GM15510 (cell line): ENCODE results near the gene PARVG.

Experiments used
- POLR2A ChIP-seq: IDR thresholded peaks from 3 replicates; pipeline ENCODE4 v1.6.1; 2011; ENCODE audit warnings: borderline replicate concordance; ENCODE audit not compliant: insufficient read length; ENCODE audit errors: extremely low read depth

The PARVG gene

DNA sequence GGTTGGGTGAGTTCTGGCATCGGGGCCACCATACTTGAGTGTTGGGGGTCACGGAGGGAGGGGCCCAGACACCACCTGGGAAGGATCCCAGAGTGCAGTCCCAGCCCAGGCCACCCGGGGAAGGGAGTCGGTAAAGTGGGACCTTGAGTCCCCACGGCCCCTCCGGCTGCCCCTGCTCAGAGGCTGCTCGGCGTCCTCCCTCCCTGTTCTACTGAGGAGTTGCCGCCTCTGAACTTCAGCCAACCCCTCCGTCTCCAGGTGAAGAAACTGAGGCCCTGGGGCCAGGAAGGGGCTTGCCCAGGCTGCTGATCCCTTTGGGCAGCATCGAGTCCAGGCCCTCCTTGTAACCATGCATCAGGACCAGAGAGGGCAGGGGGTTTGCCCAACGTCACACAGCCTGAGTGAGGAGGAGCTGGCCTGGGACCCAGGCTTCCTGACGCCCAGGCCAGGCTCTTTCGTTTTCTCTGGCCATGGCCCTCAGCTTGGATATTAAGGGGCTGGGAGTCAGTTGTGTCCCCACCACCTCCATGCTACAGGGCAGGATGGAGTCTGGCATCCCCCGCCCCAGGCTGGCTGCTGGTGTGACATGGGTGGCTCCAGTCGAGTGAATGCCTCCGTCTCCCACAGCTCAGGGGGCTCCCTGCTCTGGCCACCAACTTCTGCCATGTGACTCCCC, 1.3 kb downstream of the PARVG start:
- TF ChIP-seq POLR2A, result no peak

- peak; percentile 58 for TF ChIP-seq POLR2A
Observed at GRCh38 chr22:44182588-44183286, 2.0 kb downstream of the PARVG start.

DNA sequence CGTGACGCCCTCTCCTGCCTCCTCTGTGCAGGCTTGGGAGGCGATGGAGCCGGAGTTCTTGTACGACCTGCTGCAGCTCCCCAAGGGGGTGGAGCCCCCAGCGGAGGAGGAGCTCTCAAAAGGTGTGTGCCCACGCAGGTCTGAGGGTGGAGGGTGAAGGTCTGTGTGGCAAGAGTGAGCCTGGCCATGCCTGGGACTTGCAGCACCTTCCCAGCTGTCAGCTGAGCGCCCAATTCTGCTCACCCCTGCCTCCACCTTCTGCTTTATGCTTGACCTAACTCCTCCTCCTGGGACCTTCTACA, 2.5 kb downstream of the PARVG start:
- TF ChIP-seq POLR2A, result no peak

DNA sequence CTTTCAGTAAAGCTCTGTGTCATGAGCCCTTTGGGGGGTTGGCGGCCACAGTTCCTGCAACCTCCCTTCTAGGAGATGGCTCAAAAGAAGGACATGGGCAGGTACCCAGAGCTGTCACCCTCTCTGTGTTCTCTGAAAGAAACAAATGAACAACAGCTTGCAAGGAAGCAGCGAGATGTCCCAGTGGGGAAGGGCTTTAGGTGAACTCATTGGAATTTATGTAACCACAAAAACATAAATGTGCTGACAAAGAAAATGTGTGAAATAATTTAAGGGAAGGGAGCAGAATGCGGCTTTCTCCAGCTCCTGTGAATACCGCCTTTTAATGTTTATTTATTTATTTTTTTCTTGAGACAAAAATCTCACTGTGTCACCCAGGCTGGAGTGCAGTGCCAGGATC, 3.3 kb downstream of the PARVG start:
- no peak for TF ChIP-seq POLR2A

DNA sequence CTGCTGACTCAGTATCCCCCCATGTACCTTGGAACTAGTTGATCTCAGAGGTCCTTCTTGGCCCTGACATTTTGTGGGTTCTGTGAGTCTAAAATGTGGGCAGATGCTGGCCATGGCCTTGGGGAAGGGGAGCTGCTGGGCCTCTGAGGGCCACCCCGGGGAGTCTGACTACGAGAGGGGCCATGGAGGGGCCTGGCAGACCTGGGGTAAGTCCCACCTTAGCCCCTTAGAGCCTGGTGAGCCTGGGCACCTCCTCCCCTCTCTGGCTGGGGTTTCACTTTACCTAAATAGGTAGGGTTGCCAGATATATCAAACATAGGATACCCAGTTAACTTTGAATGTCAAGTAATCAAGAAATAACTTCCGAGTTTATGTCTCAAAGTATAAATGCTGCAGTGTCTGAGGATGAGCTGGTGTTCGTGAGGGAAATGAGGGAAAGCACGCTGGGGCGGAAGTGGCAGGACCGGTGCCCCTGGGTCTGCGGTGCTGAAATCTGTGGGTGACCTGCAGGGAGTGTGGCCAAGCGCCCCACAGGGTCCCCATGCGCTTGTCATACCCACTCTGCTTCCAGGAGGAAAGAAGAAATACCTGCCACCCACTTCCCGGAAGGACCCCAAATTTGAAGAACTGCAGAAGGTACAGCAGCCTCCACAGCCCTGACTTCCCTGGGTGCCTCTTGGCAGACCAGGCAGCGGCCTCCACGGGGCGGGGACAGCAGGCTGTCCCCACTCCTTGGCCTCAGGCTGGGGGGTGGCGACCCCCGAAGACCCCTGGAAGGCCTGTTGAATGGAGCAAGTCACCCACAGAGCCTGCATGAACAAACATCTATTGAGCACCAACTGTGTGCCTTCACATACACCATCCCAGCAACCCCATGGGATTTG, 4.8 kb downstream of the PARVG start:
- TF ChIP-seq POLR2A, result no peak

DNA sequence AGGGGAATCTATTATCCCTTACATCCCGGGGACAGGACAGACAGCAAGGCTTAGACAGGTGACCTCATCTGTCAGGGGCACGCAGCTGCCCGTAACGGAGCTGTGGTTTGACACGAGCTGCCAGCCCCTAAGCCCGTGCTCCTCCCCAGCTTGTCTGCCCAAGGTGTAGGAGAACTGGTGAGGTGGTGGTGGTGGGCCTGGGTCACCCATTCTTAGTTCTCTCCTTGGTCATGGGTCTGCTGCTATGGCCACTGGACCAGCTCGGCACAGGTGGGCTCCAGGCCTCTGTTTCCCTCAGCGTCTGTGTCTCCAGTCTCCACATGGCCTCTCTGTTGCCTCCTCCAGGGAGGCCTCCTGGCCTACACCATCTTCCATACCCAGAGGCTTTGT, 5.4 kb downstream of the PARVG start:
- TF ChIP-seq POLR2A, result no peak

- no peak for TF ChIP-seq POLR2A
Observed at GRCh38 chr22:44186737-44187136, 6.0 kb downstream of the PARVG start.

DNA sequence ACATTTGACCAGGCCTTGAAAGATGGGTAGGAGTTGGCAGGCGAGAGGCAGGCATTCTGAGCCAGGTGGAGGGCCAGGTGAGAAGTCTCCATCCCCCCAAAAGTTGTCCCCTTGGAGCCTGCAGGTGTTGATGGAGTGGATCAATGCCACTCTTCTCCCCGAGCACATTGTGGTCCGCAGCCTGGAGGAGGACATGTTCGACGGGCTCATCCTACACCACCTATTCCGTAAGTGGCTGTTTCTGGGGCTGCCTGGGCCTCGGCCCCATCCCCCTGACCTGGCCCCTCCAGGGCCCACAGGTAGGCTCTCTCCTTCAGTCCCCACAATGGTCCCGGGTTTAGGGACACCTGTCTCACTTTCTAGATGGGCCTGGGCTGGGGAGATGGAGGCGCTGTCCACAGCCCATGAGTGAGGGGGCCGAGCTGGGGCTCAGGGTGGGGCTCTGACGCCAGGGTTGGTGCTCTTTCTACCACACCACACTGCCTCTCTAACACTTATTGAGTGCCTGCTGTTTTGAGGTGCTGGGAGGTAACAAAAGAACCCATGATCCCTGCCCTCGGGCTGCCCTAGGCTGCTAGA, 7.0 kb downstream of the PARVG start:
- no peak for TF ChIP-seq POLR2A

- TF ChIP-seq POLR2A, result no peak
Observed at GRCh38 chr22:44188316-44188715, 7.6 kb downstream of the PARVG start.

DNA sequence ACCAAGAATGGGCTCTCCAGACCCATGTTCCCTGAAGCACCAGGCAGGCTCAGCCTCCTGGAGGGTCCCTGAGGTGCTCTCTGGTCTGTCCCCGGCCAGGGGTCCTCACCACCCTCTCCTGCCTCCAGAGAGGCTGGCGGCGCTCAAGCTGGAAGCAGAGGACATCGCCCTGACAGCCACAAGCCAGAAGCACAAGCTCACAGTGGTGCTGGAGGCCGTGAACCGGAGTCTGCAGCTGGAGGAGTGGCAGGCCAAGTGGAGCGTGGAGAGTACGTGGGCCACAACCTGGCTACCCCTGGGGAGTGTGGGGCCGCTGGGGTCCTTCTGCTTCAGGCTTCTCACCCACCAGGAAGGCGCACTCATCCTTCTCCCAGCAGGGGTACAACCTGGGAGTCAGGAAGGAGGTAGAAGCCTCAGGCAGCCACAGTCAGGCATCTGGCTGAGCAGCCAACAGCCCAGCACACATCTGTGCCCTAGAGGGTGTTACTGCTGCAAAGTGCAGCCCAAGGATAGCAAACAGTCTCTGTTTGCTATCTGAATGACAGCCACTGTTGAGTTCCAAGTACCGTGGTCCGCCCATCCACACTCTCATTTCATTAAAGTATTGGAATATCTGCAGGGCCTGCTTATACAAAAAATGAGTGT, 8.4 kb downstream of the PARVG start:
- no peak for TF ChIP-seq POLR2A

- no peak for TF ChIP-seq POLR2A
Observed at GRCh38 chr22:44190381-44190976, 9.8 kb downstream of the PARVG start.

DNA sequence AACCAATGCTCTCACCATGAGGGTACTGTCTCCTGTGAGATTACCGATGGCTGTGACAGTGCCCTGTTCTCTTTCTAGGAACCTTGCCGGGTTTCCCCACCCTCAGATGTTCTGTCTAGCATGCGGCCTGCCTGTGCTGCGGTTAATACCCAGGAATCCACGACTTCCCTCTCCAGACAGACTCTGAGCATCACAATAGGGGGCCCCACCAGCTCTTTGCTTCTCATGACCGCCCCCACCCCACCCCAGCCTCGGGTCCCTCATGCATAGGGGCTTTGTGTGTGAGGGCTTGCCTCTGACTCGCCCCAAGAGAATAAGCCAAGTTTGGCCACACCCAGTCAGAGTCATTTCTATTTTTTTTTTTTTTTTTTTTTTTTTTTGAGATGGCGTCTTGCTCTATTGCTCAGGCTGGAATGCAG, 10.3 kb downstream of the PARVG start:
- no peak for TF ChIP-seq POLR2A

GRCh38 chr22:44192098-44192815, 11.5 kb downstream of the PARVG start:
- no peak for TF ChIP-seq POLR2A

GRCh38 chr22:44192816-44193534, 12.2 kb downstream of the PARVG start:
- no peak for TF ChIP-seq POLR2A

DNA sequence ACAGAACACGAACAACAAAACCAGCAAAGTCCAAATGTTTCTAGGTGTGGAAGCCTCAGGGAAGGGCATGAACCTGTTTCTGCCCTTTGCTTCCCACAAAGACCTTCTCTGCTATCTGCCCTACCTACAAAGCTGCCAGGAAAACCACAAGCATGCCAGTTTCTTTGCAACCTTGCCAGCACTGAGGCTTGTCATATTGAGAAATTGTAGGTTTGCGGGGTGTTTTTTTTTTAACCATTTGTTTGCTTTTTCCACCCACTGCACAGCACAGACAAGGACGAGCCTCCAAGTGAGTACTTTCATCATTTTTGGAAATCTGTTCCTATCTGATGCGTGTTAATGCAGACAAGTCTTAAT, 12.8 kb downstream of the PARVG start:
- TF ChIP-seq POLR2A, result no peak
